Measurements from ENCODE around the gene LMBRD1. TPM values are rescaled to one million over a fixed set of nuclear protein-coding genes. Genes with fewer than 3 reads are reported as not detected.

Gene LMBRD1
- total and polyA plus RNA-seq, 9 donors = 48.2 to 83.0 (median 54.0) TPM

GRCh38 chr6:69796073-69796641, 653 bp downstream of the LMBRD1 start:
- DNase-seq = no peak
- Histone ChIP-seq H3K9me3 (no peaks in the 10 kb centered on the region), H3K36me3 (no peaks in the 10 kb centered on the region), H3K27me3 (no peaks in the 10 kb centered on the region), H3K27ac (peak overlapping the region; percentile 93 to 94), H3K4me3 (peak overlapping the region; percentile 95), H3K4me1 (ENCODE audit: insufficient read depth) (peaks cover 5% of the 10 kb centered on the region)
- intact Hi-C loops (cut with DNase I) = no loop called here
- 0 to 1% (median 1%) methylated on average over 20 of the region's 20 CpGs for WGBS, 3 donors
- TF ChIP-seq CTCF (IDR thresholded peaks at IDR 0.05) = no peak
- no peak for TF ChIP-seq POLR2A (IDR thresholded peaks at IDR 0.05)
- no peak for TF ChIP-seq EP300 (IDR thresholded peaks at IDR 0.05)

GRCh38 chr6:69795469-69796072, 1.2 kb downstream of the LMBRD1 start:
- Histone ChIP-seq H3K9me3 (no peaks in the 10 kb centered on the region), H3K4me1 (ENCODE audit: insufficient read depth) (peaks cover 5% of the 10 kb centered on the region), H3K4me3 (peak overlapping the region; percentile 95), H3K27ac (peak overlapping the region; percentile 93 to 94), H3K36me3 (no peaks in the 10 kb centered on the region), H3K27me3 (no peaks in the 10 kb centered on the region)
- no peak for DNase-seq
- TF ChIP-seq CTCF (IDR thresholded peaks at IDR 0.05) (no peak), POLR2A (IDR thresholded peaks at IDR 0.05) (no peak), EP300 (IDR thresholded peaks at IDR 0.05) (no peak)
- intact Hi-C loops (cut with DNase I) = no loop called here
- 14 to 20% (median 19%) methylated on average over 5 of the region's 5 CpGs for WGBS, 3 donors

GRCh38 chr6:69792292-69792691, 4.5 kb downstream of the LMBRD1 start:
- Histone ChIP-seq H3K9me3 (no peaks in the 10 kb centered on the region), H3K4me1 (ENCODE audit: insufficient read depth) (peaks cover 3% of the 10 kb centered on the region), H3K36me3 (no peaks in the 10 kb centered on the region), H3K27me3 (no peaks in the 10 kb centered on the region), H3K27ac (no peak overlapping the region), H3K4me3 (no peak overlapping the region)
- no peak for TF ChIP-seq EP300 (IDR thresholded peaks at IDR 0.05)
- no peak for TF ChIP-seq CTCF (IDR thresholded peaks at IDR 0.05)
- no peak for TF ChIP-seq POLR2A (IDR thresholded peaks at IDR 0.05)
- DNase-seq = no peak
- intact Hi-C loops (cut with DNase I) = no loop called here

- intact Hi-C loops (cut with DNase I) = no loop called here
- Histone ChIP-seq H3K27me3 (no peaks in the 10 kb centered on the region), H3K4me3 (no peak overlapping the region), H3K4me1 (ENCODE audit: insufficient read depth) (no peaks in the 10 kb centered on the region), H3K9me3 (no peaks in the 10 kb centered on the region), H3K36me3 (no peaks in the 10 kb centered on the region), H3K27ac (no peak overlapping the region)
- TF ChIP-seq CTCF (IDR thresholded peaks at IDR 0.05) (no peak), POLR2A (IDR thresholded peaks at IDR 0.05) (no peak), EP300 (IDR thresholded peaks at IDR 0.05) (no peak)
- WGBS, 3 donors = 66 to 80% (median 70%) methylated on average over 2 of the region's 2 CpGs
- DNase-seq = no peak
Observed at GRCh38 chr6:69791065-69791471, 5.7 kb downstream of the LMBRD1 start.

Data from ovary (tissue), 9 donors.